Stimulated activated CD4-positive, alpha-beta T cell treated with anti-CD3 and anti-CD28 coated beads, Interleukin-4, amount 100 ng/mL, for 1 hour (primary cell): ENCODE data around the gene CTTN.
"Not testable (repeated sequence)": the region's sequence is repeated elsewhere in the genome, so short reads cannot be mapped to it uniquely, and the experiment has no call there.

Experiments
- DNase-seq: peaks from one replicate; pipeline ENCODE4 v3.0.0-alpha.2; 2020

CTTN gene

DNA sequence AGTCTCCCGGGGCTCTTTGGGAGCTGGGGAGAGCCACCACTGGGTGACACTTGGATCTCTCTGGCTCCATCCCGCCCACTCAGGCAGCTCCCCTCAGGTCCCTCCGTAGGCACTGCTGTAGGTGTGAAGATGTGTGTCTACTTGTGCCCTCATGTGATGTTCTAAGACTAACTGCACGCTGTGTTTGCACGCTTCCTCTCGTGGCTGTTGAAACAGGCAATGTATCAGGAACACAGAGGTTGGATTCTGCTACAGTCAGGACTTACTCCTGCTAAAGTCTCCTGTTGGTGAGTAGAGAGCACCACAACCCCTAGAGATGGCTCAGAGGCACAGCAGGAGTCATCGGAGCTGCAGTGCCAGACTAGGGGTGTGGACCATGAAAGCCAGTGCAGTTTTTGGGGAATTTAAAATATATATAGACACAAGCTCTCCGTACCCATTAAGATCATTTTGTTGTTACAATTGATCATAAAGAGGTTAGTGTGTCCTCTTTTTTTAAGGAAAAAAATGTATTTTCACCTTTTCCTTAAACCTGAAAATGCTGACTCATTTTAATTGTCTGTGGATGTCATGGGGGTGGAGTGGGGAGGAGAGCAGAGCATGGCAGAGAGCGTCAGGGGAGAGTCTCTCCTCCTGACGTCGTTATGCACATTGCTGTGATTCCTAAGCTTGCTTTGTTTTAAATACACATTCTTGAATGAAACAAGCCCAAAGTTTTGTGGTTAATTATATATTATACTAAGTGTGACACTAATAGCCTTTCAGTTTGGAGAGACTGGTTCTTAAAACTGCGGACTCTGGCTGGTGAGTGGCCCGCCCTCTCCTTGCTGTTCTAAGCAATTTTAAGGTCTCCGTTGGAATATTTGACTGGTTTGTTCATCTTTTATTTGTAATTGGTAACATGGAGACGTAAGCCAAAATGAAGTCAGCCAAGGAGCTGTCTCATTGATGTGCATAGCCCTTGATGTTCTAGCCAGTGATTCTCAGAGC, 16.2 kb upstream of the CTTN start:
- no peak for DNase-seq

DNA sequence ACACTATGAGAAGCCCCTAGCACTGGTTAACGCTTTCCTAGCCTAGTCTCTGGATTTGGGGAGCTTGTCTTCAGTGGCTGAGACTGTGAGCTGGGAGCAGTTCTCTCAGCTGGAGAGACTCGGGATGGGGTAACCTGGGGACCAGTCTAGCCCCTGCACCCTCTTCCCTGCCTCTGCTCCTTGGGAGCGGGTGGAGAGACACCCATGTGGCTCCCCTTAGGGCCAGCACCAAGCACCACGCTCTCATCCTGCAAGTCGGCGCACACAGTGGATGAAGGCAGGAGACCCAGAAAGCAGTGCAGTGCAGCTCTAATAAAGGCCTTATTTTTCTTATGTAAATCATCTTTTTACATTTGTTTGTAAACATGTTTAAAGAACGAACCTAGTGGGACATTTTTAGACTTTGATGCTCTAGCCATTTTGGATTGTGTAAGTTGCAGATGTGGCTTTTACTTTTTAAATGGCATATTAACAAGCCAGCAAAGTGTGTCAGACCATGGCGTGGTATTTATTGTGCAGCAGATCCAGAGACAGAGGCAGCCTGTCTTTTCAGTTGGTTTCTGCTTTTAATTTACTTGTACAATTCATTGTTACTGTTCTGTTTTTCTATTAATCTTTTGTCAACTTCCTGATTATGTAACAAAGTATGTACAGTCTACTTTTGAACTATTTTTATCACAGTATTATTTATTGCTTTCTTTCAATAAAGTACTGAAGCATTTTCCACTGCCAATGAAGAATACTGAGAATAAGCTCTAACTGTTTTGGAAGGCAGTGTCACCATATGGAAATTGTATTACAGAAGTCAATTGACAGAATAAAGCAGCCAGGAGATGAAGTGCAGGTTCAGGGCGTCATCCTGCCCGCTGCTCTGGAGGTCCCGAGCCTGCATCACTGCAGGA, 14.4 kb upstream of the CTTN start:
- DNase-seq, result no peak

DNA sequence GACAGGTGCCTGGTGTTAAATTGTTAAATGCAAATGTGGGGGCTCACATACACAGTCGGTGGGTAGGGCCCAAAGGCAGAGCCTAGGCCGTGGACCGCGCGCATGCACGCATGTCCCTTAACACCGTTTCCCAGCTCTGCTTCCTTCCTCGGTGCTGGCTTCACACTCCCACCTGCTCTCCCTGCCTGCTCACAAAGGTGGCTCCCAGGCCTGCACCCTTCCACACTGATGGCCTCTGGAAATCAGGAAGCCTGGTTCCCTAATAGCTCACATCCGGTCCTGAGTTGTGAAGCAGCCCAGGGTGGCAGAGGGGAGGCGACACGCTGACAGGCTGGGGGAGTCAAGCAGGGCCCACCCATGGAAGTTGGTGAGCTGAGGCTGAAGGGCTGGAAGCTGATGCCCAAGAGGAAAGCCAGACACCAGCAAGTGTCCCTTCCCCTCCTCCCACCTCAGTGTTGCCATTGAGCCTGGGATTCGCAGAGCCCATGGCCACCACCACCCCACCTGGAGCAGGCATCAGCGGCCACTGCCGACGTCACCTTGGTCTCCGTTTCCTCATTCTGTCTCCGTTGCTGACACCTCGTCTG, 13.7 kb upstream of the CTTN start:
- DNase-seq, result no peak

DNA sequence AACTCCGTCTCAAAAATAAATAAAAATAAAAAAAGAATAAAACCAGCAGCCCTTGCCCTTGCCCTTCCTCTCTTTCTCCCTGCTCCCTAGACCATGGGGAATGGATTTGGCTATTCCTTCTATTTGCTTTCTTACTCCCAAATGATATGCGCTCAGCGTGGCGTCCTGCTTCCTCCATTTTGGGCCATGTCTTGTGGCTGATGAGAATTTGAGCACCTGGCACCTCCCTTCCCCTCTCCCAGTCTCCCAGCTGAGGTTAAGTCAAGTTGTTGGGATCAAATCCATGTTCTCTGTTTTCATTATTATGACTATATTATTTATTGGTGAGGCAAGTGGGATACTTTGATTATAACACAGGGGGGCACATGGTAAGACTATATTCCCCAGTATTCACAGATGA, 10.8 kb upstream of the CTTN start:
- DNase-seq, result no peak

GRCh38 chr11:70389201-70389600, 9.1 kb upstream of the CTTN start:
- DNase-seq, result no peak

- DNase-seq, result not testable (repeated sequence)
Measured at GRCh38 chr11:70390882-70391281, 7.4 kb upstream of the CTTN start.

DNA sequence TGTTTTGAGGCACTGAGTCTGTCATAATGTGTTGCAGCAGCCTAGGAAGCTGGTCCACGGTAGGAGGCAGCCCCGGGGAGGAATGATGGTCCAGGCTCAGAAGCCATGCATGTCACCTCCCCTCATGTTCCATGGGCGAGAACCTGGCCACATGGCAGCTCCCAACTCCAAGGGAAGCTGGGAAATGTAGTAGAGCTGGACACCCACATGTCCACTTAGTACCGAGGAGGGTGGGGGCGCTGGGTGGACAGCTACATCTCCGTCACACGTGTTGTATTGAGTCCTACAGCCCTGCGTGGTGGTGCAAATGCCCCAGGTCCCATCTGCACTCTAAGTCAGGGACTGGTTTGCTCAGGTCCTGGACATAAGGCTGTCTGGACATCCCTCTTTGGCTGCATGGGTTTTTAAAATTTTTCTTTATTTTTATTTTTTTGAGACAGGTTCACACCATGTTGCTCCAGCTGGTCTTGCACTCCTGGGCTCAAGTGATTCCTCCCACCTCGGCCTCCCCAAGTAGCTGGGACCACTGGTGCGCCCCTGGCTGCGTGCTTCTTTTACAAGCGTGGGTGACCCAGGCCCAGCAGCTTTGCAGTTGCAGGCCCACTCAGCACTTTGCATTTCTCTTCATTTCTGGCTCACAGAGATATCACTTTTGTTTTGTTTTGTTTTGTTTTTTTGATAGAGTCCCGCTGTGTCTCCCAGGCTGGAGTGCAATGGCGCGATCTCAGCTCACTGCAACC, 3.9 kb upstream of the CTTN start:
- DNase-seq, result no peak

- DNase-seq, result no peak
Measured at GRCh38 chr11:70397336-70397982, 870 bp upstream of the CTTN start.

GRCh38 chr11:70398834-70399680, 728 bp downstream of the CTTN start:
- no peak for DNase-seq

DNA sequence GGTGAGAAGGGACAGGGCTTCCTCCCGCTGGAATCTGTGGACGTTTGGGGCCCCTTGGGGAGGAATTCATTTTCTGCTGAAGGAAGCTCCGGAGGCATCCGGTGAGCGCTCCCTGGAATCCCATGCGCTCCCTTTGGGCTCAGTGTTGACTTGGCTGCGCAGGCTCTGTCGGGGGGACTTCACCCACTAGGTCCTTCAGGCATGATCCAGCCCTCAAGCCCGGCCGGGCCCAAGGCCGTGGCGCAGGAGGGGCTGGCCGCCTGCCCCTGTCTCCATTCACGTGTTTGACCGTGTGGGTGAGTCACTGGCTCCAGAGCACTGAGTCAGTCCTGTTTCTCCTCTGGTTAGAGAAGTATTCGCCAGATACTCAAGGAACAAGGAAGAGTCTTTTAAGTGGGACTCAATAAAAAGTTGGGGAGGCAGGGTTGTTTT, 1.4 kb downstream of the CTTN start:
- no peak for DNase-seq

GRCh38 chr11:70400643-70401042, 2.3 kb downstream of the CTTN start:
- no peak for DNase-seq

- no peak for DNase-seq
Measured at GRCh38 chr11:70402016-70402415, 3.7 kb downstream of the CTTN start.

- no peak for DNase-seq
Measured at GRCh38 chr11:70402685-70403084, 4.4 kb downstream of the CTTN start.

DNA sequence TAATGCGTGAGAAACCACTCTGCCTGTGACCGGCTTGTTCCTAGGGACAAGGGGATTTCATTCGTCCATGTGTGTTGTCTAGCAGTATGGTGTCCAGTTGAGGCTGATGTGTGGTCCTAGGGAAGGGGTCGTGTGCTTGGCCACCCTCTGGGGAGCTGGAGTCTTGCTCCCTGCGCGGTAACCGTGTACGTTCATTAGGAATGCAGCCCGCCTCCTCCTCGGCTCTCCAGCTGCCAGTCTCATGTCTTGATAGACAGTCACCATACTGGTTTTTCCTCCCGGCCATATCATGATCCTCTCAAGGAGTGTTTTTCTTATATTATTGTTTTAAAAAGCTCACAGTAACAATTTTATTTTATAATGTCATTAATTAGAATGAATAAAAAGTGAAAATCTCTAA, 5.9 kb downstream of the CTTN start:
- DNase-seq, result no peak

GRCh38 chr11:70405679-70406395, 7.5 kb downstream of the CTTN start:
- DNase-seq, result no peak

- no peak for DNase-seq
Measured at GRCh38 chr11:70407121-70407520, 8.8 kb downstream of the CTTN start.

GRCh38 chr11:70407814-70408213, 9.5 kb downstream of the CTTN start:
- no peak for DNase-seq

DNA sequence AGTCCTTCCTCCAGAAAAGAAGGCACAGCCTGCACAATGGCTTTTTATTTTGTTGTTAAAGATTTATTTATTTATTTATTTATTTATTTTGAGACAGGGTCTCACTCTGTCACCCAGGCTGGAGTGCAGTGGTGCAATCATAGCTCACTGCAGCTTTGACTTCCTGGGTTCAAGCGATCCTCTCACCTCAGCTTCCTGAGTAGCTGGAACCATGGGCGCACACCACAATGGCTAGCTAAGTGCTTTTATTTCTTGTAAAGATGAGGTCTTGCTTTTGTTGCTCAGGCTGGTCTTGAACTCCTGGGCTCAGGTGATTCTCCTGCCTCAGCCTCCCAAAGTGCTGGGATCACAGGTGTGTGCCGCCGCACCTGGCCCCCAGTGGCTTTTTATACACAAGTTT, 10.0 kb downstream of the CTTN start:
- not testable (repeated sequence) for DNase-seq

DNA sequence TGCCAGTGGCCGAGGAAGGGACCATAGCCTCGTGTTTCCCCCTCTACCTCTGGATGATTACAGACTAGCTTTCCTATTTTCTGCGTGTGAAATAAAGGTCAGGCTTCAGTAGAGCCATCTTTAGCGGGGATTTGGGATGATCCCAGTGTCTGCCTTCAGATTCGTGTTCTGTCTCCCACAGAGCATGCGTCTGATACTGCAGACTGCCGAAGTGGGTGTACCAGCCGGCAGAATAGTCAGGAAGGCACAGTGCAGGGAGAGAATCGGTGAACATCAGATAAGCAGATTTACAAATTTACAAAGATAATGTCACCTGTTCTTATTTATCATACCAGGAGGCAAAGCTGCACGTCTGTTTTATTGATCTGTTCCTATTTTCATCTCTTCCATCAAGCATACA, 11.1 kb downstream of the CTTN start:
- DNase-seq, result no peak

- DNase-seq, result no peak
Measured at GRCh38 chr11:70409871-70410270, 11.5 kb downstream of the CTTN start.
